PC-3 (cell line): ENCODE data around the gene CRB3. TPM values are rescaled to one million over a fixed set of nuclear protein-coding genes. Genes with fewer than 3 reads are reported as not detected.
A peak's percentile ranks its signal among the peaks of the same experiment; 100 is the strongest.

Experiments
- ATAC-seq: fragments of 200-7000 bp; cut with Tn5 transposase; 2 replicates; pipeline ENCODE4 v1.9.1; 2020; ENCODE audit warnings: mild to moderate bottlenecking, moderate library complexity
- BruUV-seq: library from RNA; stranded (reverse); fragments of 400-500 nt; replicated peaks from 2 replicates; lab custom pipeline; 2021; lab: Mats Ljungman, UMichigan
- CTCF ChIA-PET: fragments of 300-600 bp; sonication (Branson Sonifier 250); formaldehyde crosslinking; loops from one replicate; lab custom pipeline; 2022; ENCODE audit warnings: antibody characterized with exemption; lab: Charles Lee
- POLR2A ChIA-PET: fragments of 300-600 bp; sonication (Branson Sonifier 250); formaldehyde crosslinking; loops from one replicate; lab custom pipeline; 2022; ENCODE audit warnings: antibody characterized with exemption; ENCODE audit not compliant: unreplicated experiment; lab: Charles Lee
- DNase-seq: peaks from one replicate; pipeline ENCODE4 v3.0.0-alpha.2; 2015
- H2AFZ ChIP-seq: fragments of 300-600 bp; sonication (generic); 2 replicates; pipeline ENCODE4 v1.6.0; 2016; ENCODE audit warnings: antibody characterized with exemption, low read length
- H3F3A ChIP-seq: fragments of 300-600 bp; sonication (generic); one replicate; pipeline ENCODE4 v1.6.0; 2017; ENCODE audit warnings: antibody characterized with exemption, low read length, control low read depth, mild to moderate bottlenecking; ENCODE audit not compliant: unreplicated experiment
- H3K27ac ChIP-seq: fragments of 300-600 bp; sonication (generic); 2 replicates; pipeline ENCODE4 v1.5.1; 2016; ENCODE audit warnings: mild to moderate bottlenecking, low read length
- H3K27me3 ChIP-seq: fragments of 300-600 bp; sonication (generic); 2 replicates; pipeline ENCODE4 v1.6.1; 2016; ENCODE audit warnings: low read length, mixed read lengths
- H3K36me3 ChIP-seq: fragments of 300-600 bp; sonication (generic); 2 replicates; pipeline ENCODE4 v1.6.1; 2016; ENCODE audit warnings: low read depth, mixed run types, low read length, mixed read lengths
- H3K4me1 ChIP-seq: fragments of 300-600 bp; sonication (generic); 2 replicates; pipeline ENCODE4 v1.5.1; 2016; ENCODE audit warnings: low read length; ENCODE audit not compliant: insufficient read depth
- H3K4me2 ChIP-seq: fragments of 300-600 bp; sonication (generic); 2 replicates; pipeline ENCODE4 v1.6.0; 2016; ENCODE audit warnings: low read length
- H3K4me3 ChIP-seq: fragments of 300-600 bp; sonication (generic); 2 replicates; pipeline ENCODE4 v1.5.1; 2016; ENCODE audit warnings: mild to moderate bottlenecking, low read length, mixed read lengths
- H3K79me2 ChIP-seq: fragments of 300-600 bp; sonication (generic); 2 replicates; pipeline ENCODE4 v1.6.1; 2017; ENCODE audit warnings: low read length, mixed read lengths
- H3K9ac ChIP-seq: fragments of 300-600 bp; sonication (generic); 2 replicates; pipeline ENCODE4 v1.6.0; 2016; ENCODE audit warnings: mild to moderate bottlenecking, low read length
- H3K9me2 ChIP-seq: fragments of 300-600 bp; sonication (generic); replicated peaks from 2 replicates; pipeline ENCODE4 v1.6.1; 2016; ENCODE audit warnings: mixed run types, low read length, mixed read lengths
- H3K9me3 ChIP-seq: fragments of 300-600 bp; sonication (generic); 2 replicates; pipeline ENCODE4 v1.6.1; 2016; ENCODE audit warnings: low read length, mixed read lengths
- H4K20me1 ChIP-seq: fragments of 300-600 bp; sonication (generic); 2 replicates; pipeline ENCODE4 v1.6.1; 2016; ENCODE audit warnings: low read length, mixed read lengths
- EZH2 ChIP-seq: fragments of 300-600 bp; sonication (generic); IDR thresholded peaks from one replicate; pipeline ENCODE4 v1.6.1; 2017; ENCODE audit warnings: antibody characterized with exemption, mild to moderate bottlenecking, low read length; ENCODE audit not compliant: unreplicated experiment
- EZH2phosphoT487 ChIP-seq: fragments of 300-600 bp; sonication (generic); IDR thresholded peaks from 2 replicates; pipeline ENCODE4 v1.6.1; 2018; ENCODE audit warnings: mild to moderate bottlenecking, antibody characterized with exemption, low read length, borderline replicate concordance
- intact Hi-C: fragments of 100-400 bp; cut with micrococcal nuclease; formaldehyde crosslinking; loops from 2 replicates; pipeline ENCODE4 v1.9.0; 2023
- total RNA-seq: library from RNA; depleted of rRNA; stranded (reverse); fragments of >200 nt; gene quantifications from 2 replicates; pipeline ENCODE4 v1.2.3, GENCODE V29; 2014
- TF ChIP-seq, protein P1 (sequence below): fragments of 300-600 bp; sonication (generic); conservative IDR thresholded peaks from 2 replicates; pipeline ENCODE4 v1.5.1; 2017; ENCODE audit warnings: antibody characterized with exemption, low read depth, mild to moderate bottlenecking, low read length

CRB3 gene
- total RNA-seq, 1 experiment from 2014 or later, result 71.3 TPM

DNA sequence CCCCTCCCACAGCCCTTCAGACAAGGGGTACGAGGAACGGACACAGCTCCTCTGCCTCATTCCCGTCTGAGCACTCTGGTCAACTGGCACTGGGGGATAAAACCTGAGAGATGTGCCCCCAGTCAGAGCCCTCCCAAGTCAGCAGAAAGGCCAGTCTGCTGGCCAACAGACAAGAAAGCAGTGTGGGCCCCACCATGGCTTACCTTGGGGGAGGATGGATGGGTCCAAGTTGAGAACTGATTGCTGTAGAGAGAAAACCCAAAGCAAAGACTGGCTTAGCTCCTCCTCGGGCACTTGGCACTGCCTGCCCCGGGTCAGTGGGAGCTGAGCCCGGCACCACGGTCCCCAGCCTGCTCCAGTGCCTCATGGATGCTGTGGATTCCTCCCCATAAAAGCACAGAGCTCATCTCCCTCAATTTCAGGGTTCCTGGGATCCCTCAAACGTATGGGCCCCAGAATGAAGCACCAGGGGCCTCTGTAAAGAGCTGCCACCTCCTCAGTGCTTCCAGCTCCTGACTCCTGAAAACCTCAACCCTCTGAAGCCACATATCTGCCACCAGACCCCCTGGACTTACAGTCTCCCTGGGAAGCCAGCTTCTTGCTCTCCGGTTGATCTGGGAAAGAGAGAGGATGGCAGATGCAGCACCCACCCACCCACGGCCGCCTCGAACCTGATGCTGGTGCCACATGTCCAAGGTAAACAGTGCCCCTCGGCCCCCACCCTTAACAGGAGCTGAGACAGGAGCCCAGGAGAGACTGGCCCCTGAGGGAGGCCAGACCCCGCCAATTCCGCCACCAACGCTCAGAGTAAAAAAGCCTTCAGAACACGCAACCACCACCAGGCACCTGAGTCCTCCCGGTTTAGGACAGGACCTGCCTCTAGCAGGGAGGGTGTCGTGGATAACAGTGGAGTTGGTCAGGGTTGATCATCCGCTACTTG, 42.7 kb upstream of the CRB3 start:
- no peak for ATAC-seq
- no peak overlapping the region for H3K4me2 ChIP-seq
- no peak overlapping the region for H3K27ac ChIP-seq
- H3K79me2 ChIP-seq, result peaks cover 53% of the 10 kb centered on the region
- ChIA-PET POLR2A (no interaction called here), CTCF (interaction anchor here (0.5 kb wide), 1 partner anchor 648 kb away, joined by 3 read pairs; the partner anchor contains the start of gene ZNF557)
- H3K9me3 ChIP-seq, result no peaks in the 10 kb centered on the region
- no TSS peak for BruUV-seq
- H3K4me3 ChIP-seq, result no peak overlapping the region
- H3F3A ChIP-seq, result no peaks in the 10 kb centered on the region
- peaks cover 62% of the 10 kb centered on the region for H3K36me3 ChIP-seq
- peaks cover 61% of the 10 kb centered on the region for H4K20me1 ChIP-seq
- no peaks in the 10 kb centered on the region for H3K9me2 ChIP-seq
- no peak overlapping the region for H2AFZ ChIP-seq
- TF ChIP-seq, protein P1, sequence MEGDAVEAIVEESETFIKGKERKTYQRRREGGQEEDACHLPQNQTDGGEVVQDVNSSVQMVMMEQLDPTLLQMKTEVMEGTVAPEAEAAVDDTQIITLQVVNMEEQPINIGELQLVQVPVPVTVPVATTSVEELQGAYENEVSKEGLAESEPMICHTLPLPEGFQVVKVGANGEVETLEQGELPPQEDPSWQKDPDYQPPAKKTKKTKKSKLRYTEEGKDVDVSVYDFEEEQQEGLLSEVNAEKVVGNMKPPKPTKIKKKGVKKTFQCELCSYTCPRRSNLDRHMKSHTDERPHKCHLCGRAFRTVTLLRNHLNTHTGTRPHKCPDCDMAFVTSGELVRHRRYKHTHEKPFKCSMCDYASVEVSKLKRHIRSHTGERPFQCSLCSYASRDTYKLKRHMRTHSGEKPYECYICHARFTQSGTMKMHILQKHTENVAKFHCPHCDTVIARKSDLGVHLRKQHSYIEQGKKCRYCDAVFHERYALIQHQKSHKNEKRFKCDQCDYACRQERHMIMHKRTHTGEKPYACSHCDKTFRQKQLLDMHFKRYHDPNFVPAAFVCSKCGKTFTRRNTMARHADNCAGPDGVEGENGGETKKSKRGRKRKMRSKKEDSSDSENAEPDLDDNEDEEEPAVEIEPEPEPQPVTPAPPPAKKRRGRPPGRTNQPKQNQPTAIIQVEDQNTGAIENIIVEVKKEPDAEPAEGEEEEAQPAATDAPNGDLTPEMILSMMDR, result no peak
- TF ChIP-seq EZH2 (no peak), EZH2phosphoT487 (no peak)
- H3K4me1 ChIP-seq, result peaks cover 17% of the 10 kb centered on the region; the same call in 1 of the 2 replicates
- H3K9ac ChIP-seq, result no peak overlapping the region
- DNase-seq, result no peak
- intact Hi-C loops, result no loop called here
- no peaks in the 10 kb centered on the region for H3K27me3 ChIP-seq

DNA sequence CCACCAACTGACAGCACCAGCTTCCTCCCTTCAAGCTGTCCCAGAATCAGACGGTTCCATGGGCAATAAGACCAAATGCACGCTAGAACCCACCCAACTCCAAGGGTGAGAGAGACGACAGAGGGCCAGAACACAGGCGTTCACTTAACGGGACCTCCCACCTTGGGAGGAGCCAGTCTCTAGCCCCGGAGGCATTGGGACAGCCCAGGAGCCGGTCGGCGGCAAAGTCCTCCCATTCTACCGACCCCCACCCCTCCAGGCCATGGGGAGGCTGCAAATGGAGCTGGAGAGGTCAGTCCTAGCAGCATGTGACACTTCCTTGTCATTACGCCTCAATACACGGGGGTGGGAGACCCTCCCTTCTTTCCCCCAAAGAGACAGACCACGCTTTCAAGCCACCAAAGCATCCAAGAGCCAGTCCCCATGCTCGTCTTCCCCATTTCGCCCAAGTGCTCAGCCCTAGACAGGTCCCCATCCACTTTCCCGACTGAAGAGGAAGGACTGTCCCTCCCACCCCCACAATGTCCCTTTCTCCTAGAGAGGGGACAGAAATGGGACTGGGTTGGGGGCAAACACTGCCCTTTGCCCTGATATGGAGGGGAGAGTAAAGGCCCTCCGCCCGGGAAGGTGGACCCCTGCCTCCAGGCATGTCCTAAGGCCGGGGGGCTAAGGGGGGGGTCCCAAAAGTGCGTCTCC, 40.4 kb upstream of the CRB3 start:
- H3K9ac ChIP-seq, result peak overlapping the region; percentile 92
- TSS peak; percentile 45 for BruUV-seq
- TF ChIP-seq, protein P1, result no peak
- TF ChIP-seq EZH2, result no peak
- no peak for TF ChIP-seq EZH2phosphoT487
- H3K27ac ChIP-seq, result no peak overlapping the region; the same call in 1 of the 2 replicates
- H4K20me1 ChIP-seq, result peaks cover 52% of the 10 kb centered on the region
- no peaks in the 10 kb centered on the region for H3K9me2 ChIP-seq
- H3K9me3 ChIP-seq, result no peaks in the 10 kb centered on the region
- H2AFZ ChIP-seq, result no peak overlapping the region
- ATAC-seq (no peak), DNase-seq (peak; percentile 50)
- H3K4me2 ChIP-seq, result peak overlapping the region; percentile 98
- ChIA-PET CTCF (no interaction called here), POLR2A (no interaction called here)
- peaks cover 39% of the 10 kb centered on the region for H3K36me3 ChIP-seq
- H3K79me2 ChIP-seq, result peaks cover 53% of the 10 kb centered on the region
- peak overlapping the region; percentile 82 for H3K4me3 ChIP-seq
- intact Hi-C loops, result no loop called here
- H3F3A ChIP-seq, result no peaks in the 10 kb centered on the region
- H3K4me1 ChIP-seq, result peaks cover 17% of the 10 kb centered on the region; the same call in 1 of the 2 replicates
- H3K27me3 ChIP-seq, result no peaks in the 10 kb centered on the region
